ENCODE measurements around the gene SSB.
"Not testable (repeated sequence)": the region's sequence is repeated elsewhere in the genome, so short reads cannot be mapped to it uniquely, and the experiment has no call there.

Gene SSB

GRCh38 chr2:169790581-169790980, 8.1 kb upstream of the SSB start:
- DNase-seq = no peak

DNA sequence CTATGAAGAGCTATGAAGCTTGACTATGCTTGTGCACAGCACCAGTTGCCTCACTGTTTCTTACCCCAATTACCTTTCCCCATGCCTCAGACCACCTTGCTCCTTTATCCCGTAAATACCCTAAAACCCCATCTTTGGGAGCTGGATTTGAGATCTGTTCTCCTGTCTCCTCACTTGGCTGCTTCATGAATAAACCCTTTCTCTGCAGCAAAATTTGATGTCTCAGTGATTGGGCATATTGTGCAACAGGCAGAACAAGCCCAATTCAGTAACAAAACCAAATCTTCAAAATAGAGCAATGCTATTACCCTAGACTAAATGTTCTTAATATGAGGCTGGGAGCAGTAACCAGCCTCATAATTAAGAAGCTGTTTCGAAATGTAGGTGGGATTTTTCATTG, 3.5 kb upstream of the SSB start:
- no peak for DNase-seq

DNA sequence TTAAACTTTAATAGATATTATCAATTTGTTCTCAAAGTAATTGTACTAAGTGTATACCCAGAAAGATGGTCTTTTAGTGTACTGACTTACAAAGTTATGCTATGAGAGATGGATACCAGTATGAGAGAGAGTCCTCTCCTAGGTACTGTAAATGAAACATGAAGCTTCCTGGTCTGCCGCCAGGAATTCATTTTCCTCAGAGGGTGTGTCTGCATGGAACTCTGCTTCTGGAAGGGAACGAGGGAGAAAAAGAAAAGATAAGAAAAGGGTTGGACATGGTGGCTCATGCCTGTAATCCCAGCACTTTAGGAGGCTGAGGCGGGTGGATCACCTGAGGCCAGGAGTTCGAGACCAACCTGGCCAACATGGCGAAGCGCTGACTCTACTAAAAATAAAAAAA, 2.2 kb upstream of the SSB start:
- no peak for DNase-seq

GRCh38 chr2:169797601-169798000, 1.1 kb upstream of the SSB start:
- no peak for DNase-seq

GRCh38 chr2:169798397-169798717, 314 bp upstream of the SSB start:
- DNase-seq = no peak

DNA sequence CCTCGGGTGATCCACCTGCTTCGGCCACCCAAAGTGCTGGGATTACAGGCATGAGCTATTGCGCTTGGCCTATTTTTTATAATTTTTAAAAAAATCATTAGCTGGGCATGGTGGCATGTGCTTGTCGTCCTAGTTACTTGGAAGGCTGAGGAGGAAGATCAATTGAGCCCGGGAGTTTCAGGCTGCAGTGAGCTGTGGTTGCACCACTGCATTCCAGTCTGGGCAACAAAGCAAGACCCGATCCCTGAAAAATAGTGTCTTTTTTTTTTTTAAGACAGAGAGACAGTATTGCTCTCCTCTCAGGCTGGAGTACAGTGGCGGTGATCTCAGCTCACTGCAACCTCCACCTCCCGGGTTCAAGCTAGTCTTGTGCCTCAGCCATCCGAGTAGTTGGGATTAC, 4.8 kb downstream of the SSB start:
- no peak for DNase-seq

- no peak for DNase-seq
Observed at GRCh38 chr2:169806586-169806985, 7.9 kb downstream of the SSB start.

GRCh38 chr2:169808221-169808620, 9.6 kb downstream of the SSB start:
- DNase-seq = no peak

DNA sequence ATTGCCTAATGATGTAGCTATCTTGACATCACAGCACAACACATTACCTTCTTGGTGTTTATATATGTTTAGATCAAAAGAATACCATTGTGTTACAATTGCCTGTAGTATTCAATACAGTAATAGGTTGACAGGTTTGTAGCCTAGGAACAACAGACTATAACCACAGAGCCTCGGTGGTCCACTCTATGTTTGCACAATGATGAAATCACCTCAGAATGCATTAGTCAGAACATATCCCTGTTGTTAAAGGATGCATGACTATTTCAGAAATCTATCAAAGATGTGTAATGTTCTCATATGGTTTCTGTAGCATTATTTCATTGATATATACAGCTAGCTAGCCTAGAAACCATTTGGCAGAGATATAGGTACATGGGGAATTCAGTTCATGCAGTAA, 17.2 kb downstream of the SSB start:
- no peak for DNase-seq

DNA sequence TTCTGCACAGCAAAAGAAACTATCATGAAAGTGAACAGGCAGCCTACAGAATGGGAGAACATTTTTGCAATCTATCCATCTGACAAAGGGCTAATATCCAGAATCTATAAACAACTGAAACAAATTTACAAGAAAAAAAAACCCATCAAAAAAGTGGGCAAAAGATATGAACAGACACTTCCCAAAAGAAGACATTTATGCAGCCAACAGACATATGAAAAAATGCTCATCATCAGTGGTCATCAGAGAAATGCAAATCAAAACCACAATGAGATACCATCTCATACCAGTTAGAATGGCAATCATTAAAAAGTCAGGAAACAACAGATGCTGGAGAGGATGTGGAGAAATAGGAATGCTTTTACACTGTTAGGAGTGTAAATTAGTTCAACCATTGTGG, 18.3 kb downstream of the SSB start:
- not testable (repeated sequence) for DNase-seq

GRCh38 chr2:169817369-169817768, 18.7 kb downstream of the SSB start:
- not testable (repeated sequence) for DNase-seq

DNA sequence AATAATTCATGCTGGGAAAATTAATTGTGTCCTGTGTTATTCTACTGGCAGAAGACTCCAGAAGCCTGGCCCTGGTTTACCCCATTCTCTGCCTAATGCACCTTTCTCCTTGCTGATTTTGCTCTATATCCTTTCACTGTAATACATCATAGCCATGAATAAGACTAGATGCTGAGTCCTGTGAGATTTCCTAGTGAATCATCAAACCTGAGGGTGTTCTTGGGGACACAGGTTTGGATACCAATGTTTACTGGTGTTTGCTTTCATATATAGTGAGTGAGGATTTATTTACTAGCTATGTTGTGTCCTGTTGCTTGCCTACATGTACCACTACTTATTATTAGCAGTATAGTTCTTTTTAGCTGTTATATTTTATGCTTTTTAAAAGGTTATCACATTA, 19.6 kb downstream of the SSB start:
- no peak for DNase-seq

- DNase-seq = no peak
Observed at GRCh38 chr2:169819106-169819505, 20.4 kb downstream of the SSB start.

DNA sequence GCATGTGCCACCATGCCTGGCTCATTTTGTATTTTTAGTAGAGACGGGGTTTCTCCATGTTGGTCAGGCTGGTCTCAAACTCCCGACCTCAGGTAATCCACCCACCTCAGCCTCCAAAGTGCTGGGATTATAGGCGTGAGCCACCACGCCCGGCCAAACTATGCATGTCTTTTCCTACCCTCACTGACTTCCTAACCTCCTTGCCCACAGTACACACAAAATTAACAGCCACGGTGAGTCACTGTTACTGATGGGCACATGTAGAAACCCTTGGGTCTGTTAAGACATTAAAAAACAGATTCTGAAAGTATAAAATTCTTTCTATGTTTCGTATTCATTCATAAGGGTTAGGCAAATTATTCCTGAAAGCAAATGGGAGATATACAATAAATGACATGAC, 21.4 kb downstream of the SSB start:
- not testable (repeated sequence) for DNase-seq

- DNase-seq = no peak
Observed at GRCh38 chr2:169822036-169822435, 23.4 kb downstream of the SSB start.

DNA sequence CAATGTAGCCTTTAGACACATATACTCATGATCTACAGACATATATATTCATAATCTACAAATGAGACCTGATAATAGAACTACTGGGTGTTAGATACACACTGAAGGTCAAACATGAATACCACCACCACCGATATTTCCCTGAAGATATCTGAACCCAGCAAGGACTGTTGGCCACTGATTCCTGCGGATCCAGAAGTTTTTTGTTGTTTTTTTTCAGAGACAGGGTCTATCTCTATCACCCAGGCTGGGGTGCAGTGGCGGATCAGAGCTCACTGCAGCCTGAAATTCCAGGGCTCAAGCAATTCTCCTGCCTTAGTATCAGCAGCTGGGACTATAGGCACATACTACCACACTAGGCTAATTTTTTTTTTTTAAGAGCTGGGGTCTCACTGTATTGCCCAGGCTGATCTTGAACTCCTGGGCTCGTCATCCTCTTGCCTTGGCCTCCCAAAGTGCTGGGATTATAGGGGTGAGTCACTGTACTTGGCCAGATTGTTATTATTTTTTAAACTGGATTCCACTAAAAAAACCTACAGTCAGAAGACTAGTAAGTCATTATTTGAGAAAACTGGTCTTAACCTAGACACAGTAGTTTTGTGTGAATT, 24.2 kb downstream of the SSB start:
- DNase-seq = no peak

DNA sequence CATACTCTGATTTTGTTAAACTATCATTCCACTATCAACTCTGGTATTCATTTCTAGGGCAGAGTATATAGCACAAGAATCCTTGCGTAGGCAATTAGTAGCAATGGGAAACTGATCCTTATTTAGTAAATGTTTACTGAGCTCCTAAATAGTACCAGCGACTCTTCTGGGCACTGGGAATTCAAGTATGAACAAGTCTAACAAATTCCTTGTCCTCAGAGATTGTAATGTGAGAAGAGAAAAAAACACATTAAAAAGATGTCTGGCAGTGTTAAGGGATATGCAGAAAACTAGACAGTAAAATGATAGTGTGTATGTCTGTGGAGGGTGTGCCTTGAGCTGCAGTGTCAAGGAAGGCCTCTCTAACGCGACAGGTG, 25.3 kb downstream of the SSB start:
- DNase-seq = no peak

- DNase-seq = peak; percentile 42
Observed at GRCh38 chr2:169824373-169825333, 26.0 kb downstream of the SSB start, which contains the start of gene METTL5. Gene METTL5, minus strand, starts transcription at chr2:169824905. Its CDS starts 308 bp downstream, at chr2:169824597.

DNA sequence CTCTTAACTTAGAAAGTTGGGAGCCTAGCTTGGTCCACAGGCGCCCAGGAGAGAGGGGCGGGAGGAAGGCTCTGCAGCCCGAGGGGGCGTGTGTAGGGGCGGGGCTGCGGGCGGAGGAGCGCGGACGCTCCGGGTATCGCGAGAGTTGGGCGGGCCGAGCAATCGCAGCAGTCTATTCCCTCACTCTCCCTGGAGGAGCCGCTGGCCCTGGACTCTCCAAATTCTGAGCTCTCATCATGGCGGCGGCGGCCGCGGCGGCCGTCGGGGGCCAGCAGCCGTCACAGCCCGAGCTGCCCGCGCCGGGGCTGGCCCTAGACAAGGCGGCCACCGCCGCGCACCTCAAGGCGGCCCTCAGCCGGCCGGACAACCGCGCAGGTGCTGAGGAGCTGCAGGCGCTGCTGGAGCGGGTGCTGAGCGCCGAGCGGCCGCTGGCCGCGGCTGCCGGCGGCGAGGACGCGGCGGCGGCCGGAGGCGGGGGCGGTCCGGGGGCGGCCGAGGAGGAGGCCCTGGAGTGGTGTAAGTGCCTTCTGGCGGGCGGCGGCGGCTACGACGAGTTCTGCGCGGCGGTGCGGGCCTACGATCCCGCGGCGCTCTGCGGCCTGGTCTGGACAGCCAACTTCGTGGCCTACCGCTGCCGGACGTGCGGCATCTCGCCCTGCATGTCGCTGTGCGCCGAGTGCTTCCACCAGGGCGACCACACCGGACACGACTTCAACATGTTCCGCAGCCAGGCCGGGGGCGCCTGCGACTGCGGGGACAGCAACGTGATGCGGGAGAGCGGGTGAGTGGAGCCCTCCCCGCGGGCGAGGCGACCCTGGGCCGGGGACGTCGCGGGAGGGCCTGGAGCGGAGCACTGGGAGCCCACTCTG, 28.8 kb downstream of the SSB start, which contains the start of gene UBR3:
TSS of gene UBR3 (plus strand) at position 183 of the 869 bp plus-strand sequence. CDS start at position 237, 54 bp downstream.
- DNase-seq = peak; percentile 79

DNA sequence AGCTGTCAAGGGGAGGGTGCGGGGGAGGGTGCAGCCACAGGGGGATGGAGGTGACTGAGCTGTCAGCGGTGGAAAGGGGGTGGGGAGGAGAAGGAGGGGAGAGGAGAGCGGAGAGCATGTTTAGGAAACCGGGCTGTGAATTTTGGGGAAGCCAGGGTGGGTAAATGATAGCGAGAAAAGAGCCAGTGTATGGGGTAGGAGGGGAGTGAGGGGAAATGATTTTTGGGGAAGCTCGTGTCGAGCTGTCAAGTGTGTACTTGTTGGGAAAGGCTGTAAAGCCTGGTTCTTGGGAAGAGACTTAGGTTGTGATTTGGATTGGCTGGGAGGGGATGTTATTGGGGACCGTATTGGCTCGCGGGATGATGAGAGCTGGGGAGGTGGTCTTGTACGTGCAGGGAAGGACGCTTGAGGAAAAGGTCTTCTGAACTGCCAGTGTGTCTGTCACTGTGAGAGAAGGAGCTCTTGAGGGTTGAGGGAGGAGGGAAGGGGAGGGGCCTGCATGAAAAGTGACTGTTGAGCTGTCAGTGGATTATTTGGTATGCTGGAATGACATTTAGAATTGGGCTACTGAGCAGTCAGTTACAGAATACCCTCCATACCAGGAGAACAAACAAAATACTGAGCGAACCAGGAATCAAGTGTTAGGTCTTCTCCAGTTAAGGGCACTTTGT, 29.6 kb downstream of the SSB start:
- no peak for DNase-seq

DNA sequence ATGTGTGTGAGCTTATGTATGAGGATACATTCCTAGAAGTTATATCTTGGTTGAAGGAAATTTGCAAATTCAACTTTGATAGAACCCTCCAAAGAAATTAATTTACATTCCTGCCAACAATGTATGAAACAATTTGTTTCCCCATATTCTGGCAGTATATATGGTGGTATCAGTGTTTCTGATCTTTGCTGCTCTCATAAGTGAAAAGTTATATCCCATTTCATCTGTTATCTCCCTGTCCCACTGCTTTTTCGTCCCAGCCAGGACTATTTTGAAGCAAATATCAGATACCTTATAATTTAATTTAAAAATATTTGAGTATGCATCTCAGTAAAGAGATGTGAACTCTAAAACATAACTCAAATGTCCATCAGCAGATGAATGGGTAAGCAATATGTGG, 35.7 kb downstream of the SSB start:
- no peak for DNase-seq

DNA sequence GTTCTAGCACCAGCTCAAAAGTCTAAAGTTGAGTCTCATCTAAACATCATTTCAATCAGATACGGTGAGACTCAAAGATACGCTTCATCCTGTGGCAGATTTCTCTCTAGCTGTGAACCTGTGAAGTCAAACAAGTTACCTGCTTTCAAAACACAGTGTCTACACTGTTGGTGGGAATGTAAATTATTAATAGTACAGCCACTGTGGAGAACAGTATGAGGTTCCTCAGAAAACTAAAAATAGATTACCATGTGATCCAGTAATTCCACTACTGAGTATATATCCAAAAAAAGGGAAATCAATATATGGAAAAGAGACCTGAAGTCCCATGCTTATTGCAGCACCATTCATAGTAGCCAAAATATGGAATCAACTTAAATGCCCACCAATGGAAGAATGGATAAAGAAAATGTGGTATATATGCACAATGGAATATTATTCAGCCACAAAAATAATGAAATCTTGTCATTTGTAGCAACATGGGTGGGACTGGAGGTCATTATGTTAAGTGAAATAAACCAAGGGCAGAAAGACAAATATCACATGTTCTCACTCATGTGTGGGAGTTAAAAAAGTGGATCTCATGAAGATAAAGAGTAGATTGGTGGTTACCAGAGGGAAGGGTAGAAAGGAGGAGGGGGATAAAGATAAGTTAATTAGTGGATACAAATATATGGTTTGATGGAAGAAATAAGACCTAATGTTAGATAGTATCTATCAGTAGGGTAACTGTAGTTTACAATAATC, 40.2 kb downstream of the SSB start:
- no peak for DNase-seq
